GM12874 (cell line): ENCODE data around the gene AKNA.

Source experiments
- CTCF ChIP-seq: IDR thresholded peaks from 2 replicates; pipeline ENCODE4 v1.5.1; 2011; ENCODE audit warnings: low read depth, mild to moderate bottlenecking, control low read depth, low read length, moderate library complexity; ENCODE audit not compliant: insufficient read depth

Gene AKNA

GRCh38 chr9:114351932-114352331, 35.9 kb downstream of the AKNA start:
- no peak for TF ChIP-seq CTCF

GRCh38 chr9:114350636-114351401, 37.0 kb downstream of the AKNA start:
- no peak for TF ChIP-seq CTCF

- no peak for TF ChIP-seq CTCF
Measured at GRCh38 chr9:114349713-114350480, 37.9 kb downstream of the AKNA start.

GRCh38 chr9:114348906-114349482, 38.8 kb downstream of the AKNA start:
- no peak for TF ChIP-seq CTCF

GRCh38 chr9:114348261-114348905, 39.4 kb downstream of the AKNA start:
- no peak for TF ChIP-seq CTCF

GRCh38 chr9:114347675-114348074, 40.1 kb downstream of the AKNA start:
- no peak for TF ChIP-seq CTCF

- TF ChIP-seq CTCF = no peak
Measured at GRCh38 chr9:114346146-114346545, 41.6 kb downstream of the AKNA start.
